ENCODE measurements around the gene EPHA1.
"Not testable (repeated sequence)": the region's sequence is repeated elsewhere in the genome, so short reads cannot be mapped to it uniquely, and the experiment has no call there.

Gene EPHA1

GRCh38 chr7:143429770-143430698 is 21.4 kb upstream of the EPHA1 start:
- DNase-seq (ENCODE audit: low read depth in 2 of 2) = no peak

GRCh38 chr7:143426479-143427142 is 18.0 kb upstream of the EPHA1 start:
- DNase-seq (ENCODE audit: low read depth in 2 of 2) = no peak

GRCh38 chr7:143424476-143424875 is 15.8 kb upstream of the EPHA1 start:
- not testable (repeated sequence) for DNase-seq (ENCODE audit: low read depth in 2 of 2)

- no peak for DNase-seq (ENCODE audit: low read depth in 2 of 2)
Measured at GRCh38 chr7:143422033-143422432, 13.4 kb upstream of the EPHA1 start.

- not testable (repeated sequence) for DNase-seq (ENCODE audit: low read depth in 2 of 2)
Measured at GRCh38 chr7:143420624-143421023, 12.0 kb upstream of the EPHA1 start.

GRCh38 chr7:143419880-143420279 is 11.2 kb upstream of the EPHA1 start:
- DNase-seq (ENCODE audit: low read depth in 2 of 2) = no peak

GRCh38 chr7:143418681-143419458 is 10.2 kb upstream of the EPHA1 start:
- DNase-seq (ENCODE audit: low read depth in 2 of 2) = no peak

GRCh38 chr7:143417734-143418383 is 9.2 kb upstream of the EPHA1 start:
- no peak for DNase-seq (ENCODE audit: low read depth in 2 of 2)

GRCh38 chr7:143416565-143417149 is 8.0 kb upstream of the EPHA1 start:
- DNase-seq (ENCODE audit: low read depth in 2 of 2) = no peak

GRCh38 chr7:143415742-143416397 is 7.2 kb upstream of the EPHA1 start:
- no peak for DNase-seq (ENCODE audit: low read depth in 2 of 2)

GRCh38 chr7:143415209-143415608 is 6.6 kb upstream of the EPHA1 start:
- not testable (repeated sequence) for DNase-seq (ENCODE audit: low read depth in 2 of 2)

- DNase-seq (ENCODE audit: low read depth in 2 of 2) = no peak
Measured at GRCh38 chr7:143413123-143413522, 4.5 kb upstream of the EPHA1 start.

GRCh38 chr7:143411976-143412708 is 3.5 kb upstream of the EPHA1 start:
- DNase-seq (ENCODE audit: low read depth in 2 of 2) = no peak

GRCh38 chr7:143410521-143411004 is 1.9 kb upstream of the EPHA1 start:
- no peak for DNase-seq (ENCODE audit: low read depth in 2 of 2)

GRCh38 chr7:143408252-143408685 is 387 bp downstream of the EPHA1 start:
- DNase-seq (ENCODE audit: low read depth in 2 of 2) = no peak

GRCh38 chr7:143407287-143408251 is 1.1 kb downstream of the EPHA1 start:
- no peak for DNase-seq (ENCODE audit: low read depth in 2 of 2)

- DNase-seq (ENCODE audit: low read depth in 2 of 2) = no peak
Measured at GRCh38 chr7:143406002-143406357, 2.7 kb downstream of the EPHA1 start.

GRCh38 chr7:143405173-143406001 is 3.3 kb downstream of the EPHA1 start:
- DNase-seq (ENCODE audit: low read depth in 2 of 2) = no peak

Measured in stimulated activated CD4-positive, alpha-beta T cell treated with anti-CD3 and anti-CD28 coated beads, Interleukin-15, amount 100 ng/mL, for 48 hours (primary cell).